Nephron (organoid): Measurements from ENCODE around the gene WFDC8.

Experiments used
- H3K27ac Mint-ChIP-seq, 3 experiments: 2 replicates each; pipeline ENCODE4 v1.8.0; 2020; ENCODE audit warnings: mixed read lengths in 3 of 3, mild to moderate bottlenecking in 2 of 3, moderate library complexity in 1 of 3
- H3K27me3 Mint-ChIP-seq: 2 replicates; pipeline ENCODE4 v1.8.0; 2021; ENCODE audit warnings: low read depth, mild to moderate bottlenecking, moderate library complexity, mixed read lengths
- H3K36me3 Mint-ChIP-seq: 2 replicates; pipeline ENCODE4 v1.8.0; 2020; ENCODE audit warnings: low read depth, mixed read lengths
- H3K4me1 Mint-ChIP-seq: 2 replicates; pipeline ENCODE4 v1.8.0; 2020; ENCODE audit warnings: mixed read lengths
- H3K4me3 Mint-ChIP-seq, 3 experiments: 2 replicates each; pipeline ENCODE4 v1.8.0; 2020; ENCODE audit warnings: mild to moderate bottlenecking in 3 of 3, mixed read lengths in 3 of 3, moderate library complexity in 2 of 3
- H3K9me3 Mint-ChIP-seq: 2 replicates; pipeline ENCODE4 v1.8.0; 2020; ENCODE audit warnings: mixed read lengths
- TF ChIP-seq, protein P1 (sequence below), 3 experiments: fragments of 200-600 bp; sonication (generic); IDR thresholded peaks; one replicate each; pipeline ENCODE4 v1.5.0; 2021; ENCODE audit warnings: antibody characterized with exemption in 3 of 3; ENCODE audit not compliant: unreplicated experiment in 3 of 3

WFDC8 gene

GRCh38 chr20:45545754-45546453, 33.2 kb downstream of the WFDC8 start:
- TF ChIP-seq, protein P1, sequence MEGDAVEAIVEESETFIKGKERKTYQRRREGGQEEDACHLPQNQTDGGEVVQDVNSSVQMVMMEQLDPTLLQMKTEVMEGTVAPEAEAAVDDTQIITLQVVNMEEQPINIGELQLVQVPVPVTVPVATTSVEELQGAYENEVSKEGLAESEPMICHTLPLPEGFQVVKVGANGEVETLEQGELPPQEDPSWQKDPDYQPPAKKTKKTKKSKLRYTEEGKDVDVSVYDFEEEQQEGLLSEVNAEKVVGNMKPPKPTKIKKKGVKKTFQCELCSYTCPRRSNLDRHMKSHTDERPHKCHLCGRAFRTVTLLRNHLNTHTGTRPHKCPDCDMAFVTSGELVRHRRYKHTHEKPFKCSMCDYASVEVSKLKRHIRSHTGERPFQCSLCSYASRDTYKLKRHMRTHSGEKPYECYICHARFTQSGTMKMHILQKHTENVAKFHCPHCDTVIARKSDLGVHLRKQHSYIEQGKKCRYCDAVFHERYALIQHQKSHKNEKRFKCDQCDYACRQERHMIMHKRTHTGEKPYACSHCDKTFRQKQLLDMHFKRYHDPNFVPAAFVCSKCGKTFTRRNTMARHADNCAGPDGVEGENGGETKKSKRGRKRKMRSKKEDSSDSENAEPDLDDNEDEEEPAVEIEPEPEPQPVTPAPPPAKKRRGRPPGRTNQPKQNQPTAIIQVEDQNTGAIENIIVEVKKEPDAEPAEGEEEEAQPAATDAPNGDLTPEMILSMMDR (IDR thresholded peaks at IDR 0.05; ENCODE audit: unreplicated experiment in 3 of 3): peak; percentile 35 to 50 (median 37)
- peaks cover 31% of the 10 kb centered on the region for H3K27me3 Mint-ChIP-seq
- no peaks in the 10 kb centered on the region for H3K36me3 Mint-ChIP-seq
- no peak overlapping the region for H3K27ac Mint-ChIP-seq
- no peaks in the 10 kb centered on the region for H3K4me1 Mint-ChIP-seq
- no peak overlapping the region for H3K4me3 Mint-ChIP-seq
- no peaks in the 10 kb centered on the region for H3K9me3 Mint-ChIP-seq

- Mint-ChIP-seq H3K27me3 (peaks cover 33% of the 10 kb centered on the region), H3K9me3 (no peaks in the 10 kb centered on the region), H3K4me3 (no peak overlapping the region), H3K4me1 (no peaks in the 10 kb centered on the region), H3K27ac (no peak overlapping the region), H3K36me3 (no peaks in the 10 kb centered on the region)
- TF ChIP-seq, protein P1 (IDR thresholded peaks at IDR 0.05; ENCODE audit: unreplicated experiment in 3 of 3): no peak
Measured at GRCh38 chr20:45545351-45545750, 33.7 kb downstream of the WFDC8 start.

DNA sequence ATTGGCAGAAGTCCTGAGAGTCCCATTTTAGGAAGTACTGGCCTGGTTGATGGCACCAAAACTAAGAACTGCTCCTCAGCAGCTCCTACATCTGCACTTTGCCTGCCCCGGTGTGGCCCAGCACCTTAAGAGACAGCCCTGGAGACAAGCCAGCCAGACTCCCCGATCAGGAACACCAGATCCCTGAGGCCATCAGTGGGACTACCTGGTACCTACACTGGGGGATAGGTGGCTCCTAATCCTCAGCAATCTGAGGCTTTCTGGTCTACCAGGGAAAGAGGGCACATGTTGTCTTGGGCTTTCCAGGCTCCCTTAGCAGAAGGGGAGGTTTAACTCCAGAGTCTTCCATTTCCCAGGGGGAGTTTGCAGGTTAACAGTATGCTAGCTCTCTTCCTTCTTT, 39.7 kb downstream of the WFDC8 start, which contains the start of gene WFDC6:
Gene WFDC6, minus strand, starts transcription at position 101 of the 400 bp plus-strand sequence. Its CDS starts 75 bp downstream, at position 26.
- Mint-ChIP-seq H3K9me3 (no peaks in the 10 kb centered on the region), H3K4me1 (no peaks in the 10 kb centered on the region), H3K27ac (no peak within 1 kb of the TSS), H3K4me3 (no peak within 1 kb of the TSS), H3K36me3 (no peaks in the 10 kb centered on the region), H3K27me3 (peaks cover 31% of the 10 kb centered on the region)
- TF ChIP-seq, protein P1 (IDR thresholded peaks at IDR 0.05; ENCODE audit: unreplicated experiment in 3 of 3): no peak

- Mint-ChIP-seq H3K27ac (no peak overlapping the region), H3K9me3 (no peaks in the 10 kb centered on the region), H3K4me1 (no peaks in the 10 kb centered on the region), H3K36me3 (no peaks in the 10 kb centered on the region), H3K27me3 (peaks cover 24% of the 10 kb centered on the region), H3K4me3 (no peak overlapping the region)
- TF ChIP-seq, protein P1 (IDR thresholded peaks at IDR 0.05; ENCODE audit: unreplicated experiment in 3 of 3): no peak
Measured at GRCh38 chr20:45538209-45538799, 40.8 kb downstream of the WFDC8 start.

DNA sequence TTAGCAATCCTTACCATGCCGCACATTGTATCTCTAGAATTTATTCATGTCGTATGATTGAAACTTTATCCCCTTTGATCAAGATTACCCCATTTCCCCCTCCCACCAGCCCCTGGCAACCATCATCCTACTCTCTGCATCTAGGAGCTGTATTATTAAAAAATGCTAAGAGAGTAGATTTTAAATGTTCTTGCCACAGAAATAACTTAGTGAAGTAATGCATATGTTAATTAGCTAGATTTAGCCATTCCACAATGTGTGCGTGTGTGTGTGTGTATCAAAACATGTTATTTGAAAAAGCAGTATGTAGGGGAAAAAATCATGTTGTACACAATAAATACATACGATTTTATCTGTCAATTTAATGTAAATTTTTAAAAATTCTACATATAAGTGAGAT, 51.8 kb downstream of the WFDC8 start:
- no peaks in the 10 kb centered on the region for H3K4me1 Mint-ChIP-seq
- H3K27ac Mint-ChIP-seq: no peak overlapping the region
- H3K27me3 Mint-ChIP-seq: peaks cover 36% of the 10 kb centered on the region
- TF ChIP-seq, protein P1 (IDR thresholded peaks at IDR 0.05; ENCODE audit: unreplicated experiment in 3 of 3): no peak
- no peaks in the 10 kb centered on the region for H3K9me3 Mint-ChIP-seq
- no peaks in the 10 kb centered on the region for H3K36me3 Mint-ChIP-seq
- H3K4me3 Mint-ChIP-seq: no peak overlapping the region

DNA sequence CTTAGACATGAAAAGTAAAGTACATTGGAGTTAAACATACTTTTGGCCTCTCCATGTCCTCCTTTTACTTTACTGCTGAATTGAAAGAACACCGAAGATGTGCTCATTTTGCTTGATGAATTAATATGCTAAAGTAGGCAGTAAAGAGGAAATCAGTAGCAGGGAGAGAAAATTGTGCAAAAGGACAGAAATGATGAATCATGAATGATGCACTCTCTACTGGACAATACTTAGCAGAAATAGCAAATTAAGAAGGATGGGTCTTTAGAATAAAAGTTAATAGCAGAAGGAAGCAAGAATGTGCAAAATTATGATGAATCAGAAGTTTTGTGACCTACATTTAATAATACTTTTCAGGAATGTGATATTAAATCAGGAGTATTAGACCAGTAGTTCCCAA, 55.3 kb downstream of the WFDC8 start:
- Mint-ChIP-seq H3K4me3 (no peak overlapping the region), H3K27ac (no peak overlapping the region), H3K36me3 (no peaks in the 10 kb centered on the region), H3K9me3 (no peaks in the 10 kb centered on the region), H3K4me1 (no peaks in the 10 kb centered on the region), H3K27me3 (peaks cover 34% of the 10 kb centered on the region)
- TF ChIP-seq, protein P1 (IDR thresholded peaks at IDR 0.05; ENCODE audit: unreplicated experiment in 3 of 3): no peak
